HG03108 (cell line): Measurements from ENCODE around the gene PRM2.

Experiments
- ATAC-seq: cut with Tn5 transposase; IDR thresholded peaks from one replicate; pipeline ENCODE4 v1.9.1; 2021; ENCODE audit warnings: moderate library complexity; ENCODE audit not compliant: unreplicated experiment

The PRM2 gene

GRCh38 chr16:11264155-11264832 is 12.0 kb downstream of the PRM2 start:
- no peak for ATAC-seq

GRCh38 chr16:11263737-11264136 is 12.5 kb downstream of the PRM2 start:
- ATAC-seq, result no peak

GRCh38 chr16:11262915-11263314 is 13.4 kb downstream of the PRM2 start:
- no peak for ATAC-seq

- no peak for ATAC-seq
These were observed 15.7 kb downstream of the PRM2 start for GRCh38 chr16:11260596-11260966.

- ATAC-seq, result no peak
These were observed 16.4 kb downstream of the PRM2 start for GRCh38 chr16:11259655-11260595.

GRCh38 chr16:11258553-11259492 is 17.5 kb downstream of the PRM2 start:
- no peak for ATAC-seq

- ATAC-seq, result no peak
These were observed 18.9 kb downstream of the PRM2 start for GRCh38 chr16:11257131-11257938.

GRCh38 chr16:11256661-11257130 is 19.6 kb downstream of the PRM2 start:
- ATAC-seq, result no peak

- peak; percentile 42 for ATAC-seq
These were observed 20.3 kb downstream of the PRM2 start, which contains the start of gene SOCS1 for GRCh38 chr16:11255737-11256660. Gene SOCS1 (minus strand): TSS chr16:11256204. CDS start chr16:11255478, 726 bp downstream.

- ATAC-seq, result no peak
These were observed 21.2 kb downstream of the PRM2 start for GRCh38 chr16:11254913-11255736.

- ATAC-seq, result no peak
These were observed 22.0 kb downstream of the PRM2 start for GRCh38 chr16:11253995-11254912.

- no peak for ATAC-seq
These were observed 23.0 kb downstream of the PRM2 start for GRCh38 chr16:11253009-11253994.

- no peak for ATAC-seq
These were observed 23.8 kb downstream of the PRM2 start for GRCh38 chr16:11252482-11252931.

GRCh38 chr16:11251525-11252481 is 24.5 kb downstream of the PRM2 start:
- no peak for ATAC-seq
